GM19193 (cell line): ENCODE results near the gene RBM42.

Experiments
- POLR2A ChIP-seq: IDR thresholded peaks from 4 replicates; pipeline ENCODE4 v1.6.1; 2011; ENCODE audit not compliant: insufficient read depth, insufficient read length; ENCODE audit errors: extremely low read depth

The RBM42 gene

DNA sequence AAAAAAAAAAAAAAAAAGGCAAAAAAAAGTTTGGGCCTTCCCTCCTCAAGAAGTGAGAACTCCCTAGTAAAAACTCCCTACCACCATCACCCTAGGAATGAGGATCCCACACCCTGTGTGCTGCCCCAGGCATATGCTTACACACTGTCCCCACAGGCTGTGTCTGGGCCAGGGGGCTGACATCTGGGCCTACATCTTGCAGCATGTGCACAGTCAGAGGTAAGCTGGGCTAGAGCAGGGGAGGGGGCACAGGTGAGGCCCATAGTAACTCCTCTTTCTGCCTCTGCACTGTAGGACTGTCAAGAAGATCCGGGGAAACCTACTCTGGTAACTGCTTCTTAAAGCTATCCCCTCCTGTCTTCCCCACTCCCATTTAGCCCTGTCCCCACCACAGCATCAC lies 15.3 kb upstream of the RBM42 start:
- TF ChIP-seq POLR2A = no peak

DNA sequence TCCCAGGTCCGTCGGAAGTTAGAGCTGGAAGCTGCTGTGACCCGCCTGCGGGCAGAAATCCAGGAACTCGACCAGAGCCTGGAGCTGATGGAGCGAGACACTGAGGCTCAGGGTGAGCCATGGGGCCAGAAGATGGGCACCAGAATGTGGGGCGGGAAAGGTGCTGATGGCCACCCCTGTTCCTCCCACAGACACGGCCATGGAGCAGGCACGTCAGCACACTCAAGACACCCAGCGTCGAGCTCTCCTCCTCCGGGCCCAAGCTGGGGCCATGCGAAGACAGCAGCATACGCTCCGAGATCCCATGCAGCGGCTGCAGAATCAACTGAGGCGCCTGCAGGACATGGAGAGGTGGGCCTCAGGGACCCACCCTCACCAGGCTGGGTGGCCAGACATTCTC lies 13.8 kb upstream of the RBM42 start:
- no peak for TF ChIP-seq POLR2A

DNA sequence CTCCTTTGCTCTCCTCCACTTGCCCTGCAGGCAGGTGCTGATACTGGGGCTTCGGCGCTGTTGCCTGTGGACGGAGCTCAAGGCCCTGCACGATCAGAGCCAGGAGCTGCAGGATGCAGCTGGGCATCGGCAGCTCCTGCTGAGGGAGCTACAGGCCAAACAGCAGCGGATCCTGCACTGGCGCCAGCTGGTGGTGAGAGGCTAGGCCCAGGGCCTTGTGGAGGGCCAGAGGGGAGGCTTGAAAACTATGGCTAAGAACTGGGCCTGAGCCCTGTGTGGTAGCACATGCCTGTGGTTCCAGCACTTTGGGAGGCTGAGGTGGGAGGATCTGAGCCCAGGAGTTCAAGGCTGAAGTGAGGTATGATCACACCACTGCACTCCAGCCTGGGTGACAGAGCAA lies 10.0 kb upstream of the RBM42 start:
- TF ChIP-seq POLR2A = no peak

DNA sequence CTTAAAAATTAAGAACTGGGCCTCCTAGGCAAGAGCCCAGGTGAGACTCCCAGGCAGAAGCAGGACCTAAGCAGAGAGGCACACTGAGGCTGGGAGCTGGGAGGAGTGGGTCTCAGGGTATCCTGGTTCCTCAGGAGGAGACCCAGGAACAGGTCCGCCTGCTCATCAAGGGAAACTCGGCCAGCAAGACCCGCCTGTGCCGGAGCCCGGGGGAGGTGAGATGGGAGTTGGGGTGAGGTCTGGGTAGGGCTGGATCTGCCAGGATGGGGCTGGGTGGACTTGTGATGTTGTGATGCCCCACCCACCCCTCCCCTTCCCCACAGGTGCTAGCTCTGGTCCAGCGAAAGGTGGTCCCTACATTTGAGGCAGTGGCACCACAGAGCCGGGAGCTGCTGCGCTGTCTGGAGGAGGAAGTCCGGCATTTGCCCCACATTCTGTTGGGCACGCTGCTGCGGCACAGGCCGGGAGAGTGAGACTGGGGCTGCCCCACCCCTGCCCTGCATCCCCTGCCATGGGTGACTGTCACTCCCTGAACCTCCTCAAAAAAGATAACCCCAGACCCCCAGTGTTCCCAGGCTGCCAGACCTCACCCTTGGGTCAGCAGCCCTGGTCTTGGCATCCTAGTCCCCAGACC lies 9.4 kb upstream of the RBM42 start:
- TF ChIP-seq POLR2A = no peak

DNA sequence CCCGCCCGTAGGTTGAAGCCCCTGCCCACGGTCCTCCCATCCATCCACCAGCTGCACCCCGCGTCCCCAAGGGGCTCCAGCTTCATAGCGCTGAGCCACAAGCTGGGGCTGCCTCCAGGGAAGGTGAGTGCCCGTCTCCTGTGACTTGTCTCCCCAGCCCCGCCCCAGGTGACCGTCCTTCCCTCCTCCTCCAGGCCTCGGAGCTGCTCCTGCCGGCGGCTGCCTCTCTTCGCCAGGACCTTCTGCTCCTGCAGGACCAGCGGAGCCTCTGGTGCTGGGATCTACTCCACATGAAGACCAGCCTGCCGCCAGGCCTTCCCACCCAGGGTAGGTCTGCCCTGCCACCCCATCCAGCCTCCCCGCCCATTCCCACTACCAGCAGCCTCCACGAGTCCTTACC lies 8.8 kb upstream of the RBM42 start:
- no peak for TF ChIP-seq POLR2A

DNA sequence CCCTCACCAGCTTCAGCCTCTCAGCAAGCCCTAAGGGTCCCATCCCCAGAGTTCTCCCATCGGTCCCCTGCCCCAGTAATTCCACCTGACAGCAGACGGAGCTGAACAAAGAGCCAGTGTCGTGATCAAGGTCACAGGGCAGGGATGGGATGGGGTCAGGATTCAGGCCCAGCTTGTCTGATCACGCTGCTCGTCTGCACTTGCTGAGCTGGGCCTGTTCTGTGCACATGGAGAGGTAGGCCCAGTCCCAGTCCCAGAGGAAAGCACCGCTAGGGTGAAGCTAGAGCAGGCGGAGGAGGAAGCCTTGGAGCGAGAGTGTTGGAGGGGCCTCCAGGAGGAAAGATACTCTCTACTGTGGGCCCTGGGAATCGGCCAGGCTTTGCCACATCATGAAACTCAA lies 7.1 kb upstream of the RBM42 start:
- no peak for TF ChIP-seq POLR2A

DNA sequence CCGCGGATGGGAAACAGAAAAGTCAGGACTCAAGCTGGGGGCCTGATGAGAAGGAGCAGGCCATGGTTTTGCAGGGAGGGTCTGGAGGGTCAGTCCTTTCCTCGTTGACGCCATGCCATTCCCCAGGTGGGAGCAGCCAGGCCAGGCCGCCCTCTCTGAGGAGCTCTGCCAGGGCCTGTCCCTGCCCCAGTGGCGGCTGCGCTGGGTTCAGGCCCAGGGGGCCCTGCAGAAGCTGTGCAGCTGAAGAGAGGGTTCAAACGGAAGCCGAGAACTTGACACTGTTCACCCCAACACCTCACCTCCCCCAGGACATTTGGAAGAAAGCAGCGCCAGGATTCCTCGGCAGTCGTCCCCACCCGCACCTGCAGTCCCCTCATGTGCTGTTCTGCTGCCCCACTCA lies 6.1 kb upstream of the RBM42 start:
- TF ChIP-seq POLR2A = no peak

DNA sequence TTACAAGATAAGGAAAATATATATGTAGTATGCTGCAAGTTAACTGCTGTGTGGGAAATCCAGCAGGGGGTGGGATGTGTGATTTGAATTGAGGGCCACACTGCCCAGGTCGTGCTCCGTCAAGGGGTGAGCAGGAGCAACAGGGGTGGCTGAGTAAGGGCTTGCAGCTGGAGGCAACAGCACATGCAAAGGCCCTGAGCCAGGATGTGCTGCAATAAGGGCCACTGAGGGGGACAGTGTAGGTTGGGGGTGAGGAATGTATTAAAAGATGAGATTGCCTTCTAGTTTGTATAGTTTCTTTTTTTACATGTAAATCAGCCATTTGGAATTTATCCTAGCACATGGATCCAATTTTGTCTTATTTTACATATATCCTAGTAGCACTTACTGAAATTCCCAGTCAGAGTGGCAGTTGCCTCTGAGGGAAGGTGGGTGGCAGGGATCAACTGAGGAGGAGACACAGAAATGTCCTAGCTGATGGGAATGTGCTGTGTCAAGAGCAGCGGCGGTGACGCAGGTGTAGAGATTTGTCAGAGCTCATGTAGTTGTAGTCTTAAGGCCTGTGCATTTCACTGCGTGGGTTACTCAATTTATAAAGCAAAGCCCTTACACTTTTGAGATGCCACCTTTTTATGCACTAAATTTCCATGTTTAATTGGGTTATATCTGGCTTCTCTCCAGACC lies 5.4 kb upstream of the RBM42 start:
- TF ChIP-seq POLR2A = no peak

DNA sequence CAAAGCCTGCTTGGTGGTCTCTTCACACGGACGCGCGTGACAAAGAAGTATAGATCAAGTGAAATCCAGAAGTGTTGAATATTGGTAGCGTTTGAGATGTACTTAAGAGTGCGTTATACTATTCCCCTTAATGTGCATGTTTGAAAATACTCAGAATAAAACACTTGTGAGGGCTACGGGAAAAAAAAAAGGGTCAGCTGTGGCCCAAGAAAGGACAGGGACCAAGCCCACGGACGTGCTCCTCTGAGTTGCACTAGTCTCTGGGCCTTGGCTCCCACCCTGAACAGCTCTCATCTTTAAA lies 622 bp upstream of the RBM42 start:
- no peak for TF ChIP-seq POLR2A

DNA sequence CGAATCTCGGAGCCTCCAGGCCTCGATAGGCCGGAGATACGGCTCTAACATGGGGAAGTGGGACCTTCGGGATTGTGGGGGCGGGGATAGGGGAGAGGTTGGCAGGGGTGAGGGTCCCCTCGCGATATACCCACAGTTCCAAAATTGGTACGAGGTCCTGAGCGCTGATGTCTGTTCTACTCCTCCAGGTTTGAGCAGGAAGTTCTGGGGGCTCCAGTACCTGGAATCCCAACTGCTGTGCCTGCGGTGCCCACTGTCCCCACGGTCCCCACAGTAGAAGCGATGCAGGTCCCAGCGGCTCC lies 447 bp downstream of the RBM42 start:
- no peak for TF ChIP-seq POLR2A

DNA sequence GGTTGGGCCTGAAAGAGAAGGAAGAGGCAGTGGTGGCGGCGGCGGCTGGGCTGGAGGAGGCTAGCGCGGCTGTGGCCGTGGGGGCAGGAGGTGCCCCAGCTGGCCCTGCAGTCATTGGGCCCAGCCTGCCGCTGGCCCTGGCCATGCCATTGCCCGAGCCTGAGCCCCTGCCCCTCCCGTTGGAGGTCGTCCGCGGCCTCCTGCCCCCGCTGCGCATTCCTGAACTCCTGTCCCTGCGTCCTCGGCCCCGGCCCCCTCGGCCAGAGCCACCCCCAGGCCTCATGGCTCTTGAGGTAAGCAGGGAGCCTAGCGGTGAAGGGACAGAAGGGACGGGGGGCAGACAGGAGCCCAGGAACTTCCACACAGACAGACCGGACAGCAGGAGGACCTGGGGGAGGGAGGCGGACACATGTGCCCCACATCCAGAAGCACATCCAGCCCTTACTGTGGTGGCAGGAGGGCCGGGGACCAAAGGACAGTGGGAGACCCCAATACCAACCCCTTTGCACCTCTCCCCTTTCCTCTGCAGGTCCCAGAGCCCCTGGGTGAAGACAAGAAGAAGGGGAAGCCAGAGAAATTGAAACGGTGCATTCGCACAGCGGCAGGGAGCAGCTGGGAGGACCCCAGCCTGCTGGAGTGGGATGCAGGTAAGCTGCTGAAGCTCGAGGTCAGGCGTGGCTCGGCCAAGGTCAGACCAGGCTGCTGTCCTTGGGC lies 5.0 kb downstream of the RBM42 start:
- TF ChIP-seq POLR2A = no peak

DNA sequence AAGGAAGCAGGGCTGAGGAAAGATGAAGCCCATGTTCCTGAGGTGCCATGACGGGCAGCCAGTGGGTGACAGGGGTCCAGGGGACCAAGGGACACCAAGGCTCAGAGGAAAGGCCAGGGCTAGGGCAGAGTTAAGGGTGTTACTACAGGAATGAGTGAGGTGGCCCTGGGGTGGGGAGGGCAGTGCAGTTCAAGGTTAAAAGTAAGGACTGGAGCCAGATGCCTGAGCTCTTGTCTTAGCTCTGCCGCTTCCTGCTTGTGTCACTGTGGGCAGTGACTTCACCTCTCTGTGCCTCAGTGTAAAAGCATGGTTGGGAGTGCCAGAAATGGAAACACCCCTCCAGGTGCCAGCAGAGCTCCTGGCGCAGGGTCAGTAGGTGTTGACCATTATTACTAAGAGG lies 7.8 kb downstream of the RBM42 start:
- no peak for TF ChIP-seq POLR2A

DNA sequence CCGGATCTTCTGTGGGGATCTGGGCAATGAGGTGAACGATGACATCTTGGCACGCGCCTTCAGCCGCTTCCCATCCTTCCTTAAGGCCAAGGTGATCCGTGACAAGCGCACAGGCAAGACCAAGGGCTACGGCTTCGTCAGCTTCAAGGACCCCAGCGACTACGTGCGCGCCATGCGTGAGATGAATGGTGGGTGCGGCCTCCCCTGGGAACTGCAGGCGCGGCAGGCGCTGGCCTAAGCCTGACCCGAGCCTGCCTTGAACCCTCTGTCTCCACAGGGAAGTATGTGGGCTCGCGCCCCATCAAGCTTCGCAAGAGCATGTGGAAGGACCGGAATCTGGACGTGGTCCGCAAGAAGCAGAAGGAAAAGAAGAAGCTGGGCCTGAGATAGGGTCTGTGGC lies 8.3 kb downstream of the RBM42 start:
- no peak for TF ChIP-seq POLR2A

DNA sequence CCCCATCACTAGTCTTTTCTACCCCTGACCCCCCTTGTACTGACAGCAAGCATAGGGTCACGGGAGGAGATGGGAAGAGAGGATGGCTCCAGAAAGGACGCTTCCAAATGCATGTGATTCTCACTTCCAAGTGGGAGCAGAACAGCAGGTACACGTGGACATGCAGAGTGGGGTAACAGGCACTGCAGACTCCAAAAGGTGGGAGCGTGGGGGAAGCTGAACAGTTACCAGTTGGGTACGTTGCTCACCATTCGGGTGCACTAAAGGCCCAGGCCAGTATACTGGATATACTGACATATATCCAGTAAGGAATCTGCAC lies 10.4 kb downstream of the RBM42 start:
- no peak for TF ChIP-seq POLR2A

DNA sequence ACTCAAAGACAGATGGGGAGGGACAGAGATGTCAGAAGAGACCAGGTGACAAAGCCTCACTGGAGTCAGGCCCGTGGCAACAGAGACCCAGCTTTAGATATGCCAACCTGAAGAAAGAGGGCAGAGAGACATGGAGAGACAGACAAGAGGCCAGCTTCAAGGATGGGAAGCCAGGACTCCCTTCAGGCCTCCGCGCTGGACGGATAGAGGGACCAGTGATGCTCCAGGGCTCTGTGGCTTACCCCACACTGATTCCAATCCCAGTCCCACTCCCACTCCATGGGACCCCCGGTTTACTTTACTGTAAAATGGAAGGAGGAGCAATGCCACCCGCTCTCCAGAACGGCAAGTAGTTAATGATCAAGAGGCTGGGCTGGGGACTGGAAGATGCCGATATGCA lies 11.0 kb downstream of the RBM42 start:
- TF ChIP-seq POLR2A = no peak

DNA sequence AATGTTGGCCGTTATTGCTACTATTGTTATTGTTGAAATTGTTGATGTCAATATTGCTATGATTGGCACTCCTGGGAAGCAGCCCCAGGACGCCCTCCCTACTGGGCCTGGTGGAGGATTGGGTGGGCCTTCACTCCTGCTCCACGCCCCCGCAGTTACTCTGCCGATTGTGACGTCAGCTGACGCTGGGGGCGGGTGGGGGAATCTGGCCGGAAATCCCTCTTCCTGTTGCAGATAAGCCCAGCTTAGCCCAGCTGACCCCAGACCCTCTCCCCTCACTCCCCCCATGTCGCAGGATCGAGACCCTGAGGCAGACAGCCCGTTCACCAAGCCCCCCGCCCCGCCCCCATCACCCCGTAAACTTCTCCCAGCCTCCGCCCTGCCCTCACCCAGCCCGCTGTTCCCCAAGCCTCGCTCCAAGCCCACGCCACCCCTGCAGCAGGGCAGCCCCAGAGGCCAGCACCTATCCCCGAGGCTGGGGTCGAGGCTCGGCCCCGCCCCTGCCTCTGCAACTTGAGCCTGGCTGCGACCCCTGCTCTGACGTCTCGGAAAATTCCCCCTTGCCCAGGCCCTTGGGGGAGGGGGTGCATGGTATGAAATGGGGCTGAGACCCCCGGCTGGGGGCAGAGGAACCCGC lies 12.8 kb downstream of the RBM42 start, which contains the start of gene ETV2:
ETV2 (plus strand) TSS at position 231 of the 637 bp plus-strand sequence. CDS start 716 bp downstream, outside the sequence.
- no peak for TF ChIP-seq POLR2A

DNA sequence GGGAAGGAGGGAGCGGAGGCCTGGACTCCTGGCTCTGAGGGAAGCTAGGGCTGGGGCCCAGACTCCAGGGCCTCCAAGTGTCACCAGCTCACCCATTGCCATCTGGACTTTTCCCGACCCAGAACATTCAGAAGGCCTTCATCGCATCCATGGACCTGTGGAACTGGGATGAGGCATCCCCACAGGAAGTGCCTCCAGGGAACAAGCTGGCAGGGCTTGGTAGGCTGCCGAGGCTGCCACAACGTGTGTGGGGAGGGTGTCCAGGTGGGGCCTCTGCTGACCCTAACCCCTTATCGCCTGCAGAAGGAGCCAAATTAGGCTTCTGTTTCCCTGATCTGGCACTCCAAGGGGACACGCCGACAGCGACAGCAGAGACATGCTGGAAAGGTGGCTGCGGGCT lies 13.5 kb downstream of the RBM42 start:
- TF ChIP-seq POLR2A = no peak

DNA sequence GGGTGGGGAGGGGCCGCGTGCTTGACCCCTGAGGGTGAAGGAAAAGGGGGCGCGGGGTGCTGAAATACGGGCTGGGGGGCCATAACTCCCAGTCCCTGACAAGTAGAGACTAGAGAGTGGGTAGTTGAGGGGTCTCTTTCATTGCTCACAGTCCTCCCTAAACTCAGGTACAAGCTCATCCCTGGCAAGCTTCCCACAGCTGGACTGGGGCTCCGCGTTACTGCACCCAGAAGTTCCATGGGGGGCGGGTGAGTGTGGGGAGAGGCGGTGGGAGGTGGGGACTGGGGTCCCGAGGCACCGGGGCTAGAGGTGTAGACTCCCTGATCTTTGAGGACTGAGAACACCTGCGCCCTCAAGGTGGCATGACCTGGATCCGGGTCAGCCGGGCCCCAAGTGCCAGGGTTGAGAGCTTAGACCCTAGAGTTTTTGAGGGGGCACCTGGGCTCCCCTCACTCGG lies 14.0 kb downstream of the RBM42 start:
- no peak for TF ChIP-seq POLR2A
